Left cardiac atrium (tissue), 4 donors: ENCODE data around the gene EEIG1. TPM values are rescaled to one million over a fixed set of nuclear protein-coding genes. Genes with fewer than 3 reads are reported as not detected.
"Not testable (repeated sequence)": the region's sequence is repeated elsewhere in the genome, so short reads cannot be mapped to it uniquely, and the experiment has no call there.

Experiments
- ATAC-seq, 2 donors: fragments of 200-7000 bp; cut with Tn5 transposase; one replicate each; pipeline ENCODE4 v1.9.1; 2020; ENCODE audit warnings: mild to moderate bottlenecking in 2 of 2, moderate library complexity in 2 of 2
- DNase-seq: peaks from one replicate; pipeline ENCODE4 v3.0.0-alpha.2; 2020
- intact Hi-C, 2 donors: fragments of 100-400 bp; cut with DNase I; formaldehyde crosslinking; loops; one replicate each; pipeline versions ENCODE4 v1.14.1 to v1.15.1; 2022 to 2023
- long read RNA-seq: library from polyadenylated mRNA; unstranded; transcript quantifications from one replicate; pipeline ENCODE4 v2.0.0, GENCODE V29; 2021
- total RNA-seq, 2 donors: library from RNA; stranded (reverse); fragmentation: NEBNext Ultra II Directional; extraction: Animal tissue kit (Norgen Biotek cat#: 25700); gene quantifications; one replicate each; pipeline ENCODE4 v1.2.1, GENCODE V29; 2021
- donor health status: DM: no; HTN: yes; CAD: no.
- donor health status: DM: no; HTN: yes; CAD: no; lungs with severe emphysema.
- donor health status: DM: yes; HTN: yes; CAD: no.
- donor health status: Dilated cardiomyopathy.

The EEIG1 gene
- 10 to 100 TPM; 24.9 to 27.3 TPM for total RNA-seq
- long read RNA-seq, partial matches to known transcripts, result 1 of 11 reads
- long read RNA-seq, other reads (novel, unspliced or antisense), result 10 of 11 reads

DNA sequence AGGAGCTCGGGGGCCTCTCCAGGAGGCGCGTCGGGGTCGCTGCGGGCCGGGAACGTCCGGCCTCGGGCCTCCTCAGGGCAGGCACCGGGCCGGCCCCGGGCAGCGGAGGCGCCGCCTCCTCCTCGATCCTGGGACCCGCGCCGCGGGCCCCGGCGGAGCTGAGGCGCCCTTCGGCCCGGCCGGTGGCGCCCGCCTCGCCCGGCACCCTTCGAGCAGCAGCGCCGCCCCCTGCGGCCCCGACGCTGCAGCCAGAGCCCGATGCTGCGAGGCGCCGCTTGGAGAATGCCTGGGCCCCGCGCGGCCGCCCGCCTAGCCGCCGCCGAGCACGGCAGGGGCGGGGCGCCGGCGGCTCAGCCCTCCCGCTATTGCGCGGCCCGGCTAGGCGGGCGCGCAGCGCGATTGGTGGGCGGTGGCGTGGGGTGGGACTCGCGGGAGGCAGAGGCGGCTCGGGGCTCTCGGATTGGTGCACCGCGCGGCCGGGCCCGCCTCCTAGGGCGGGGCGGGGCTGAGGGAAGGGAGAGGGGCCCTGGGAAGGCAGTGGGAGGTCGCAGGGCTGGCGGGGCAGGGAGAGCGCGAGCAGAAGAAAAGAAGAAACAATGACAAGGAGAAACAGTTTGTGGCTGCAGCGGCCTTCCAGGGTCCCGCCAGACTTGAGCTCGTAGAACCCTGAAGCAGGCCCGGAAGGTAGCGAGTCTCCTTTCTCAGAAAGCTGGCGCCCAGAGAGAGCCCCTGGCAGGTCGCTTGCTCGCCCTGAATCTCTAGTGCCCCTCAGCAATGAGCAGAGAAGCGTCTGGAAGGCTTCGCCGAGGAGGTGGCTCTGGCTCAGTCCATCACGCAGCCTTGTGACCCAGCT, at the start of gene EEIG1:
Gene EEIG1 (minus strand): TSS at position 284 of the 853 bp plus-strand sequence. CDS start 852 bp downstream, outside the sequence.
- intact Hi-C loops, result no loop called here
- DNase-seq, result peak; percentile 96
- ATAC-seq, result peak; percentile 94 to 95

DNA sequence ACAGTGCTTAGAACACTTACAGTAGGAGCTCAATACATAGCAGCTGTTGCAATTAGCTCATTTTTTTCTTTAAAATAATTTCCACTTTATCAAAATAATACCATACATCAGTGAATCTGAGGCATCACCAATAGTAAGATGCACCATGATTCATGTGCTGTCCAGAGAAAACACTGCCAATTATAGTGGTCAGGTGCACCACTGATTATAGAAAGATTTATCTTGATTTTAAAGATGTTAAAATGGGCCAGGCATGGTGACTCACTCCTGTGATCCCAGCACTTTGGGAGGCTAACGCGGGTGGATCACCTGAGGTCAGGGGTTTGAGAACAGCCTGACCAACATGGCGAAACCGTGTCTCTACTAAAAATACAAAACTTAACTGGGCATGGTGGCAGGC, 46.9 kb upstream of the EEIG1 start:
- ATAC-seq, result no peak
- intact Hi-C loops, result no loop called here
- no peak for DNase-seq

DNA sequence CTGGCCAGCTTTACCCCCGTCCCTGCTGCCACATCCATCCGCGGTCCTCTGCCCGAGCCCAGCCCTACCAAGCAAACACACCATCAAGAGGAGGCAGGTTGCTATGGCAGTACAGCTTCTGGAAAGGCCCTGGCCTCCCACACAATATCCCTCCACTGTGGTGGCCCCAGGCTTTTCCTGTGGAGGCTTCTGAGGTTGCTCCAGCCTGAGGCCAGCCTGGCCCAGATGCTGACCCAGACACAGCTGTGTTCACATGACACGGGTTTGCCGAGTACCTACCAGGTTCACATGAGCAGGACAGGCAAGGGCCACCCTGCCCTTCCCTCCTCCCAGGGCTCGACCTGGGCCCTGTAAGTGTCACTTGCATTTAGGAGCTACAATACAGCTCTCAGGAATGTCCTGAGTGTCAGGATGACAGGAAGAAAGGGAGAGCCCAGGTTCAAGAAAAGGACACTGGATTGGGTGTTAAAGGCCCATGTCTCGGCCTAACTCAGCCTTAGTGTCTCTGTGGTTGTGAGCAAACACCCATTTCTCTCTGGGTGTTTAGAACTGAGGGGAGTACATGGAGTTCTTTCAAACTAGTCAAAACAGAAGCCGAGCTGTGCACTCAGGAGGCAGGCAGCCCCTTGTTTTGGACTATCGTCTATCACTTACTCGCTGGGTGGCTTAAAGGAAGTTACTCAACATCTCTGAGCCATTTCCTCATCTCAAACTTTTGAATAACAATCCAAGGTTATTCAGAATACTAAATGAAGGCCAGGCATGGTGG, 46.2 kb upstream of the EEIG1 start:
- ATAC-seq (no peak), DNase-seq (no peak)
- intact Hi-C loops, result no loop called here

DNA sequence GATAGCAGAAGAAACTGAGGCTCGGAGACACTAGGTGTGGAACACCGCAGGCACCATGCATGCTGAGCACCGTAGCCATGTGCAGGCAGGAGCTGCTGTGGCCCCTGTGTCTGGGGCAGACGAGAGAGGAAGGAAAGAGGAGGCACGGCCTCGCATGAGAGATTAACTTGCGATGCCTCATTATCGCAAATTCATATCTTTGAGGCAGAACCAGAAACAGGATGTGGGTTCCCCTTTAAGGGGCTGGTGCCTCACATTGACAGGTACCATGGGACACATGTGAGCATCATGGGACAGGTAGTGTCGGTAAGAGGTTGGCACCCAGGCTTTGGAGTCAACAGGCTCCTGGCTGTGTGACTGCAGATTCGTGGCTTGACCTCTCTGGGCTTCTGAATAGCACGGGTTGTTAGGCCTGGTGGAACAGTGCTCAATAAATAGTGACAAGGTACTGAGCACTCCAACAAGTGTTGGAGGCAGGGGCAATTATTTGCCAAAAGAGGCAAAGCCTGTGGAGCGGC, 45.5 kb upstream of the EEIG1 start:
- ATAC-seq (peak; percentile 57 to 82), DNase-seq (no peak)
- intact Hi-C loops, result no loop called here

DNA sequence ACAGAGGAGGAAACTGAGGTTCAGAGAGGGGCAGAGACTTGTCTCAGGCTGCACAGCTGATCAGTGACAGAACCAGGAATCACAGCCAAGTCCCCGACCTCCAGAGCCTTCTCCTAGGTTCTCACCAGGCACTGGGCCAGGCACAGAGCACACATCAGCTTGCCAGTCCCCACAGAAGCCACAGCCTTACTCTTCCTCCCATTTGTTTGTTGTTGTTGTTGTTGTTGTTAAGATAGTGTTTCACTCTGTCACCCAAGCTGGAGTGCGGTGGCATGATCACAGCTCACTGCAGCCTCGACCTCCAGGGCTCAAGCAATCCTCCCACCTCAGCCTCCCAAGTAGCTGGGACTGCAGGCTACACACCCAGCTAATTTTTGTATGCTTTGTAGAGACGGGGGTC, 44.9 kb upstream of the EEIG1 start:
- ATAC-seq (no peak), DNase-seq (no peak)
- intact Hi-C loops, result no loop called here

DNA sequence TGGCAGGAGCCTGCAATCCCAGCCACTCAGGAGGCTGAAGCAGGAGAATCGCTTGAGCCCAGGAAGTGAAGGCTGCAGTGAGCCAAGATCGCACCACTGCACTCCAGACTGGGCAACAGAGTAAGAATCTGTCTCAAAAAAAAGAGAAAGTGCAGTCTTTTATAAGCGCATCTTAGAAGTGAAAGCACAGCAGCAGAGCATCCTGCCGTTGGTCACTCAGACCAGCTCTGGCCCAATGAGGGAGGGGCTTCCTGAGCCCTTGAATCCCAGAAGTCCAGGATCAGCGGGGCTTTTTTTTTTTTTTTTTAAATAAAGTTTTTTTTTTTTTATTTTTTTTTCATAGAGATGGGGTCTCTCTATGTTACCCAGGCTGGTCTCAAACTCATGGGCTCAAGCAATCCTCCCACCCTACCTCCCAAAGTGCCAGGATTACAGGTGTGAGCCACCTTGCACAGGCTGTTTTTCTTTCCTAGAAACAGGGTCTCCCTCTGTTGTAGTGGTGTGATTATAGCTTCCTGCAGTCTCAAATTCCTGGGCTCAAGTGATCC, 44.0 kb upstream of the EEIG1 start:
- DNase-seq, result no peak
- intact Hi-C loops, result no loop called here
- no peak for ATAC-seq

DNA sequence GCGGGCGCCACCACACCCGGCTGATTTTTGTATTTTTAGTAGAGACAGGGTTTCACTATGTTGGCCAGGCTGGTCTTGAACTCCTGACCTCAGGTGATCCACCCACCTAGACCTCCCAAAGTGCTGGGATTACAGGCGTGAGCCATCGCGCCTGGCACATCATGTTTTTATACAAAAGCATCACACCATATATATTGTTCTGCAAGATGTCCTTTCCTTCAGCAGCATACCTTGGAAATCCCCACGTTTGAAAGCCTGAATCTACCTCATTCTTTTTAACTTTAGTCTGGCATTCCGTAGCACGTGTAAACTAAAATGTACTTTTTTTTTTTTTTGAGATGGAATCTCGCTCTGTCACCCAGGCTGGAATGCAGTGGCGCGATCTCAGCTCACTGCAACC, 42.9 kb upstream of the EEIG1 start:
- intact Hi-C loops, ATAC-seq, DNase-seq: not testable (repeated sequence)

DNA sequence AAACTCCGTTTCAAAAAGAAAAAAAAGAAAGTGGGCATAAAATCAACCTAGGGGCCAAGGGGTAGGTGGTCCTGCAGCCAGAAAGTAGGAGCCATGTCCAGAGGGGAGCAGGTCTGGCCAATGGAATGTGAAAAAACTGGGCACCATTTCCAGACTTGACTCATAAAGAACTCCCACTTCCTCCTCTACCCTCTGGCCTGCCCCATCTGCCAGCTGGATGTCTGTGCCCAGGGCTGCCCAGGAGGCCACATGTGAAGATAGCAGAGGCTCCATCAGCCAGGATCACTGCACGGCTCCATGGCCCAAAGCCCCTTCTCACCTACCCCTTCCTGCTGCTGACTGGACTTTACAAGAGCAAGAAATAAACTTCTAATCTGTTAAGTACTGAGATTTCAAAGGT, 42.1 kb upstream of the EEIG1 start:
- intact Hi-C loops, result no loop called here
- ATAC-seq (peak in 1 of 2 donors; percentile 72), DNase-seq (no peak)

DNA sequence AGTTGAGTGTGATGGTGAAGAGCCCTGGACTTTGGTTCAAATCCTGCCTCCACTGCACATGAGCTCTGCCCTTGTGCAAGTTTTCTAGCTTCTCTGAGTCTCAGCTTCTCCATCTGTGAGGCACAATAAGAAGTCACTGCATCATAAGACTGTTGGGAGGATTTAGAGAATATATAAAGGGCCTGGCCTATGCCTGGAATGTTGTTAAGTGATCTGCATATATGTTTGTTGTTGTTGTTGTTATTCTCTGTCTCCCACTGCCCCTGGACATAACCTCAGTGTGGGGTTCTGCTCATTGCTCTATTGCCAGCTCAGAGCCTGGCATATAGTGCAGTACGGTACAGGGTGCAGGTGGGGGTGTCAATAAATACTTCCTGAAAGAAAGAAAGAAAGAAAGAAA, 40.3 kb upstream of the EEIG1 start:
- intact Hi-C loops, result no loop called here
- no peak for DNase-seq
- ATAC-seq, result no peak

DNA sequence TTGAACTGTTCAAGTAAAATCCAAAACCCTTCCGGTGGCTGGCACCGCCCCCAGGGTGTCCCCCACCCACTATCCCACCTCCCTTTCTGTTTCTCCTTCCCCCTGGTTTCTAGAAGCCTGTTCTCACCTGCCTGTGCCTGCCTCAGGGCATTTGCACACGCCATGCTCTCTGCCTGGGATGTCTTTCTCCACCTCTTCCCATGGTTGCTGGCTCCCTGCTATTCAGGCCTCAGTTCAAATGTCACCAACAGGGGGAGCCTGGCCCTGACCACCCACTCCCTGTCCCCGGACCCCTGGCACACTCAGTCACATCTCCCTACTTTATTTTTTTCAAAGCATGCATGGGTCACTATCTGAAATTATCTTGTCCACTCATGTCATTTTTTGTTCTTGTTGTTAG, 39.9 kb upstream of the EEIG1 start:
- DNase-seq (no peak), ATAC-seq (no peak)
- intact Hi-C loops, result no loop called here

DNA sequence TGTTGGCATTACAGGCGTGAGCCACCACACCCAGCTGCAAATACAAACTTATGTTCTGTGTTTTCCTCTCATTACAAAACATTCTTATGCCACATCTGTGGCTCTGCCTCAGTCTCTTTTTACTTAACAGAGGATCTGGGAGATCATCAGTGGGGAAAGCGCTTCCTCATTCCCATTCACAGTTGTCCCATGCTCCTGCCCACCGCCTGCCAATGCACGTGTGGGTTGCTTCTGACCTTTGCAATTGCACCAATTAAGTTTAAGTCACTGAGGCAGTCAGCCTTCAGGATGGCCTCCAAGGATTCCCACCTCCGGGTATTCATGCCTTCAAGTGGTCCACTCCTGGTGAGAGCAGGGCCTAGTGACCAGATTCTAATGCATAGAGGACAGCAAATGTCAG, 34.9 kb upstream of the EEIG1 start:
- ATAC-seq, result no peak
- intact Hi-C loops, result no loop called here
- no peak for DNase-seq

DNA sequence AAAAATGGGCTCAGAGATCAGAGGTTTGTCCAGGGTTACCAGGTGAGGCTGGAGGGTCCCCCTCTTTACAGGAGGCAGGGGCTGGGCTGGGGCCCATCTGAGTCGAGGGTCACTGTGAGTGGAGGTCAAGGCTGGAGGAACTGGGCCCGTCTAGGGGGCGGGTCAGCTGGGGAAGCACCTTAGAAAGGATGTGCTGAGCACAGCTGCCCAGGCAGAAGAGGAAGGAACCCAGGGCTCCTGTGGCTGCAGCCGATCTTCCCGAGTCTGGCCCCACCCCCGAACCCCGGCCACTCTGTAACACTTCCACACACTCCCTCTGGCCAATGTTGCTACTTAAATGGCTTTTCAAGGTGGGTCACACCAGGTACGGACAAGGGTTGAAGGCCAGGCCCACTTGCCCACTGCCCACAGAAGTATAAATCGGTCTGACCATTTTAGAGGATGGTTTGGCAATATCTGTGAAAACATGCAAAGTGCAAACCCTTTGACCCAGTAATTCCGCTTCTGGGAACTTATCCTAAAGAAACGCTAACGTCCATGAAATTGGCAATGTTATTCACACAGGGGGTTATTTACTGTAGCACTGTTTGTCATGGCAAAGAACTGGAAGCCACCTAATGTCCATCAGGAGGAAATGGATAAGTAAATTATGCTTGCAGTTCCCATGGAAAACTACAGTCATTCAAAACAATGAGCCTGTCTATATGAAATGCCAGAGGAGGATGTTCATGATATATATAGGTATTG, 30.5 kb upstream of the EEIG1 start:
- ATAC-seq (peak in 1 of 2 donors; percentile 58), DNase-seq (no peak)
- intact Hi-C loops, result no loop called here

DNA sequence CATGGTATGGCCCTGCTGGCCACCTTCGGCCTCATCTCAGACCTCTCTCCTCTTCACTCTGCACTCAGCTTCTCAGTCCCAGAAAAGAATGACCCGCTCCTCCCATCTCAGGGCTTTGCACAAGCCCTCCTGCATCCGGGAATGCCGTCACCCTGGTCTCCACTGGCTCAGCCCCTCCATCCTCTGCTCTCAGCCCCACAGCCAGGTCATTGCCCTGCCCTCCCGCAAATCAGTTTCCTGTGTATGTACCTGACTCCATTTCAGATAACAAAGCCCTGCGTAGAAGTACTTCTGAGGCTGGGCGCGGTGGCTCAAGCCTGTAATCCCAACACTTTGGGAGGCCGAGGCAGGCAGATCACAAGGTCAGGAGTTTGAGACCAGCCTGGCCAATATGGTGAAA, 28.9 kb upstream of the EEIG1 start:
- intact Hi-C loops, result no loop called here
- DNase-seq, result no peak
- ATAC-seq, result no peak

DNA sequence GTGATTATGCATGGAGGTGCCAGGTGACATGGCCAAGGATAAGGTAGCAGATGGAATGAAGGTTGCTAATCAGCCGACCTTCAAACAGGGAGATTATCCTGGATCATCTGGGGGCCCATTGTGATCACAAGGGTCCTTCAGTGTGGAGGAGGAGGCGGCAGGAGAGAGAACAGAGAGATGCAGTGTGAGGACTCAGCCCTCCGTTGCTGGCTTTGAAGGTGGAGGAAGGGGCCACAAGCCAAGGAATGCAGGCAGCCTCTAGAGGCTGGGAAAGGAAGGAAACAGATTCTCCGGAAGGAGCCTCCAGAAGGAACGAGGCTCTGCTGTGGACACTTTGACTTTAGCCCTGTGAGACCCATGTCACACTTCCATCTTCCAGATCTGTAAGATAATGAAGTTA, 27.4 kb upstream of the EEIG1 start:
- intact Hi-C loops, result no loop called here
- DNase-seq (no peak), ATAC-seq (no peak)

DNA sequence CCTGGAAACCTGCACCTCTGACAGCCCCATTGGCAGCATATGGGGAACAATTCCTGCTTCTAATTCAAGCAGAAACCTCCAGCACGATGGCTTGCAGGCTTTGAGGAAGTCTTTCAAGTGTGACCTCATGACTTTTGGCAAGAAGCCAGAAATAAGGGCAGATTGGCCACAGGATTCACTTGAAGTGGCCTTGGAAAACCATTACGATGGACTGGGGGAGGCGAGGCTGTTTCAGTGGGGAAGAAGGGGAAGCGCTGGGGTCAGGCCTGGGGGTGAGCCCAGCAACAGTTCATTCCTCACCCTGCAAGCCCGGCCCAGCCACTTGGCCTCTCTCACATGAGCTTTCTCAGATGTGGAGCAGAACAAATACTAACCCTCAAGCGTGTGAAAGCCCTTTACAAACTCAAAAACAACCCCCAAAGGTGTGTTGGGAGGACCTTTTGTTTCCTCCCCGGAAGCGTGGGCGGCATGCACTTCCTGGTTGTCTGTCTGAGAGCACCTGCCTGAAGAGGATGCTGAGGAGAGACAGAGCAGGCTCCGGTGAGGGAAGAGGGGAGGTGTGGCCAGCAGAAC, 26.9 kb upstream of the EEIG1 start:
- ATAC-seq, result peak; percentile 28 to 57
- intact Hi-C loops, result no loop called here
- DNase-seq, result peak; percentile 40

DNA sequence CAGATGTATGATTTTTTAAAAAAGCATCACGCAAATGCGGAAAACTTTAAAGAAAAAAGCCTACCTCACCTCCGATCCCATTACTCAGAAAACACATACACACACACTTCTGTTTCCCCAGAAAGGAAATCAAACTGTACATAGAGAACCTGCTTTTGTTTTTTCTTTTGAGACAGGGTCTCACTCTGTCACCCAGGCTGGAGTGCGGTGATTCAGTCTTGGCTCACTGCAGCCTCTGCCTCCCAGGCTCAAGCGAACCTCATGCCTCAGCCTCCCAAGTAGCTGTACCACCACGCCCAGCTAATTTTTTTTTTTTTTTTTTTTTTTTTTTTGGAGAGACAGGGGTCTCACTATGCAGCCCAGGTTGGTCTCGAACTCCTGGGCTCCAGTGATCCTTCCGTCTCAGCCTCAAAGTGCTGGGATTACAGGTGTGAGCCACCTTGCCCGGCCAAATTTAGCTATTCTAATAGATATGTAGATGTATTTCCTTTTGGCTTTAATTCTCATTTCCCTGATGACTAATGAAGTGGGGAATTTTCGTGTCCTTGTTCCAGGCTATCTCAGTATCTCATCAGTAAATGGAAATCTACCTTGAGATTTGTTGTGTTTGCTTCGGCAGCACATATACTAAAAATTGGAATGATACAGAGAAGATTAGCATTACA, 25.7 kb upstream of the EEIG1 start:
- ATAC-seq, result no peak
- DNase-seq, result no peak
- intact Hi-C loops, result no loop called here

DNA sequence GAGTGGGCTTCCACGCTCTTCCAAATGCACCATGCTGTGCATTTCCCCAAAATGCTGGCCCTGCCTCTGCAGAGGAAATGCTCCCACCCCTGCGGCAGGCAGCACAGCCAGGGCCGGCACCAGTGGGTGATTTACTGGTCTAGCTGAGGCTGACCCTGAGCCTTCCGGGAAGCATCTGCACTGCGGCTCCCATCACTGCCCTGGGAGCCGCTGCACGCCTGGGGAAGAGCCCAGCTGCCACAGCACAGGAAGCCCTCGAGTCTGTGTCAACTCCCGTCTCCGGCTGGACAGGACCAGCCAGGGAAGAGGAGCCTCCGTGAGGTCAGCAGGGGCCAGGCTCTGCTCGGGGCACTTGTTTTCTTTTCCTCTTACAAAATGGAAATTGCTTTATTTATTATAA, 25.1 kb upstream of the EEIG1 start:
- ATAC-seq, result peak; percentile 37 to 71
- intact Hi-C loops, result no loop called here

DNA sequence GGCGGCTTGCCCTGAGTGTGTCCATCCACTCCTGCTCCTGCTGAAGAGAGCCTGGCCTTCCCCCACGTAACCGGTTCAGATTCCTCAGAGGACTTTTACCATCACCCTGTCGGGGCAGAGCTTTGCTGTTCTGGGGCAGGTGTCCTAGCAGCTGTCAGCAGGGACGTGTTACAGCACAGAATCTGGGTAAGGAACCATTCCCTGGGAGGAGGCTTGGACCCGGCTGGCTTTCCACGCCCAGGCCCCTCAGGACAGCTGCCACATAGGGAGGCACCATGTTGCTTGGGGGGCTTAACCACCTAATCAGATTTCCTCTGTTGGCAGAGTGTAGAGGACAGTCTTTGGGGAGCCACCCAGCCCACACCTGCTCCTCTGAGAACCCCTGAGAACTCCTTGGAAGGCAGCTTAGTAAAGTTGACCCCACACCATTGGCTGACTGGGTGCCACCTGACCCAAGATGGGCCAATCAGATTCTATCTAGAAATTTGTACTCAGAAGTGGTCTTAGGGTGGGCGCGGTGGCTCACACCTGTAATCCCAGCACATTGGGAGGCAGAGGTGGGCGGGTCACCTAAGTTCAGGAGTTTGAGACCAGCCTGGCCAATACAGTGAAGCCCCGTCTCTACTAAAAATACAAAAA, 23.3 kb upstream of the EEIG1 start:
- ATAC-seq (no peak), DNase-seq (no peak)
- intact Hi-C loops, result no loop called here

More for the DNA sequence above, 25.1 kb upstream of the EEIG1 start:
- DNase-seq, result peak; percentile 49
